Psoas muscle (tissue), 8 donors: ENCODE results near the gene CAMTA1. TPM values are rescaled to one million over a fixed set of nuclear protein-coding genes. Genes with fewer than 3 reads are reported as not detected.

Source experiments
- ATAC-seq, 4 donors: fragments of 200-7000 bp; cut with Tn5 transposase; one replicate each; pipeline ENCODE4 v1.9.1; 2020; ENCODE audit warnings: moderate library complexity in 3 of 4, mild to moderate bottlenecking in 2 of 4
- DNase-seq, 2 donors: peaks; one replicate each; pipeline ENCODE4 v3.0.0-alpha.2; 2020
- H3K27ac ChIP-seq: fragments of 200-600 bp; one replicate; pipeline ENCODE4 v1.8.0; 2022
- H3K27me3 ChIP-seq, 3 donors: fragments of 200-600 bp in 1 of 3; one replicate each; pipeline versions ENCODE4 v1.6.1 to v1.8.0; 2013 to 2022; ENCODE audit warnings: low read length in 2 of 3, mild to moderate bottlenecking in 2 of 3, moderate library complexity in 1 of 3; ENCODE audit not compliant: insufficient read depth in 3 of 3
- H3K36me3 ChIP-seq, 2 donors: fragments of 200-600 bp in 1 of 2; one replicate each; pipeline versions ENCODE4 v1.6.1 to v1.8.0; 2013 to 2022; ENCODE audit warnings: low read depth in 1 of 2, mild to moderate bottlenecking in 1 of 2, moderate library complexity in 1 of 2; ENCODE audit not compliant: insufficient read depth in 1 of 2
- H3K4me1 ChIP-seq: fragments of 200-600 bp; one replicate; pipeline ENCODE4 v1.8.0; 2022
- H3K4me3 ChIP-seq: fragments of 200-600 bp; one replicate; pipeline ENCODE4 v1.8.0; 2022; ENCODE audit warnings: mild to moderate bottlenecking
- H3K9me3 ChIP-seq: fragments of 200-600 bp; one replicate; pipeline ENCODE4 v1.8.0; 2022
- WGBS, 3 donors: extraction: QIAGEN DNeasy Blood & Tissue Kit; methylation state at CpG; one replicate each; pipeline versions ENCODE4 v1.1.6 to v1.1.7; 2013; 5-methylcytosine and 5-hydroxymethylcytosine counted together
- intact Hi-C, 2 donors: fragments of 100-400 bp; cut with DNase I; formaldehyde crosslinking; loops; one replicate each; pipeline versions ENCODE4 v1.11.0 to v1.14.2; 2022
- polyA plus RNA-seq, 3 donors: library from polyadenylated mRNA; stranded (reverse); fragments of 200-250 nt; gene quantifications; one replicate each; pipeline ENCODE4 v1.2.3, GENCODE V29; 2013
- total RNA-seq, 4 donors: library from RNA; stranded (reverse); fragmentation: NEBNext Ultra II Directional in 2 of 4; extraction: Animal tissue kit (Norgen Biotek cat#: 25700) in 2 of 4; gene quantifications; one replicate each; pipeline versions ENCODE4 v1.2.1 to v1.2.4, GENCODE V29; 2021 to 2023
- TF ChIP-seq, protein P1 (sequence below): fragments of 200-600 bp; IDR thresholded peaks from one replicate; pipeline ENCODE4 v1.8.0; 2022; ENCODE audit warnings: antibody characterized with exemption
- donor health status: healthy with polysubstance abuse.
- donor health status: DM: no; HTN: no; CAD: no; lungs with moderate emphysema.
- donor health status: Bipolar disorder and iron deficiency.
- donor health status: healthy.
- donor health status: DM: yes; HTN: yes; CAD: no.
- donor health status: DM: no; HTN: no; CAD: no.
- donor health status: DM: no; HTN: no; CAD: no.
- donor health status: DM: yes; HTN: yes; CAD: no.

Gene CAMTA1
- total and polyA plus RNA-seq, 7 donors: 64.6 to 206 (median 76.5) TPM

GRCh38 chr1:6907676-6908434 lies 122.6 kb downstream of the CAMTA1 start:
- 66 to 80% (median 70%) methylated on average over 20 to 21 of the region's 21 CpGs for WGBS, 3 donors
- ATAC-seq (no peak), DNase-seq (no peak)
- no peaks in the 10 kb centered on the region for H3K36me3 ChIP-seq
- no peak overlapping the region for H3K4me3 ChIP-seq
- TF ChIP-seq, protein P1, sequence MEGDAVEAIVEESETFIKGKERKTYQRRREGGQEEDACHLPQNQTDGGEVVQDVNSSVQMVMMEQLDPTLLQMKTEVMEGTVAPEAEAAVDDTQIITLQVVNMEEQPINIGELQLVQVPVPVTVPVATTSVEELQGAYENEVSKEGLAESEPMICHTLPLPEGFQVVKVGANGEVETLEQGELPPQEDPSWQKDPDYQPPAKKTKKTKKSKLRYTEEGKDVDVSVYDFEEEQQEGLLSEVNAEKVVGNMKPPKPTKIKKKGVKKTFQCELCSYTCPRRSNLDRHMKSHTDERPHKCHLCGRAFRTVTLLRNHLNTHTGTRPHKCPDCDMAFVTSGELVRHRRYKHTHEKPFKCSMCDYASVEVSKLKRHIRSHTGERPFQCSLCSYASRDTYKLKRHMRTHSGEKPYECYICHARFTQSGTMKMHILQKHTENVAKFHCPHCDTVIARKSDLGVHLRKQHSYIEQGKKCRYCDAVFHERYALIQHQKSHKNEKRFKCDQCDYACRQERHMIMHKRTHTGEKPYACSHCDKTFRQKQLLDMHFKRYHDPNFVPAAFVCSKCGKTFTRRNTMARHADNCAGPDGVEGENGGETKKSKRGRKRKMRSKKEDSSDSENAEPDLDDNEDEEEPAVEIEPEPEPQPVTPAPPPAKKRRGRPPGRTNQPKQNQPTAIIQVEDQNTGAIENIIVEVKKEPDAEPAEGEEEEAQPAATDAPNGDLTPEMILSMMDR: no peak
- no peaks in the 10 kb centered on the region for H3K9me3 ChIP-seq
- no peaks in the 10 kb centered on the region for H3K4me1 ChIP-seq
- H3K27me3 ChIP-seq: peaks cover 0 to 19% (median 4%) of the 10 kb centered on the region in 3 donors
- intact Hi-C loops: no loop called here
- no peak overlapping the region for H3K27ac ChIP-seq

GRCh38 chr1:6909401-6909800 lies 124.1 kb downstream of the CAMTA1 start:
- Histone ChIP-seq H3K4me1 (no peaks in the 10 kb centered on the region), H3K27me3 (peaks cover 0 to 19% (median 6%) of the 10 kb centered on the region in 3 donors), H3K9me3 (no peaks in the 10 kb centered on the region), H3K4me3 (no peak overlapping the region), H3K36me3 (no peaks in the 10 kb centered on the region), H3K27ac (no peak overlapping the region)
- WGBS, 3 donors: 86 to 94% (median 88%) methylated on average over 5 of the region's 5 CpGs
- no peak for DNase-seq
- TF ChIP-seq, protein P1: no peak
- intact Hi-C loops: no loop called here
- no peak for ATAC-seq

DNA sequence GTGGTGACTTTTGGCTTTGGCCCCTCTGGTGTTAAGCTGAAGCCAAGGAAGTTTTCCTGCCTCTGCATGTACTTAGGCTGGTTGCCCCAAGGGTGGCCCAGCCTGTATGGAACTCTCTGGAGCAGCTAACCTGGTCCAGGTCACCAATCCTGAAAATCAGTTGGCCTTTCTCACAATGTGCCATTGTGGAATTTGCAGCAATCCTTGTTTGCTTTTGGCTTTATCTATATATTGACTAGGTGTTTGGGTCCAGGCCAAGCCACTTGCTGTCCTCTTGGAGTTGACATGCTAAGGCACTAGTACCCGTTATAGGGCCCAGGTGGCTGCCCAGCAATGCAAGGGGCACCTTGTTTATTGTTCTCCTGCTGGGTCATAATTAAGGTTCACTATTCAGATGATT lies 124.6 kb downstream of the CAMTA1 start:
- no peaks in the 10 kb centered on the region for H3K4me1 ChIP-seq
- TF ChIP-seq, protein P1: no peak
- H3K4me3 ChIP-seq: no peak overlapping the region
- ATAC-seq (no peak), DNase-seq (no peak)
- H3K27me3 ChIP-seq: peaks cover 0 to 19% (median 6%) of the 10 kb centered on the region in 3 donors
- H3K27ac ChIP-seq: no peak overlapping the region
- intact Hi-C loops: no loop called here
- H3K9me3 ChIP-seq: no peaks in the 10 kb centered on the region
- no peaks in the 10 kb centered on the region for H3K36me3 ChIP-seq
- WGBS, 3 donors: 83 to 86% (median 86%) methylated on average over 1 of the region's 1 CpG

DNA sequence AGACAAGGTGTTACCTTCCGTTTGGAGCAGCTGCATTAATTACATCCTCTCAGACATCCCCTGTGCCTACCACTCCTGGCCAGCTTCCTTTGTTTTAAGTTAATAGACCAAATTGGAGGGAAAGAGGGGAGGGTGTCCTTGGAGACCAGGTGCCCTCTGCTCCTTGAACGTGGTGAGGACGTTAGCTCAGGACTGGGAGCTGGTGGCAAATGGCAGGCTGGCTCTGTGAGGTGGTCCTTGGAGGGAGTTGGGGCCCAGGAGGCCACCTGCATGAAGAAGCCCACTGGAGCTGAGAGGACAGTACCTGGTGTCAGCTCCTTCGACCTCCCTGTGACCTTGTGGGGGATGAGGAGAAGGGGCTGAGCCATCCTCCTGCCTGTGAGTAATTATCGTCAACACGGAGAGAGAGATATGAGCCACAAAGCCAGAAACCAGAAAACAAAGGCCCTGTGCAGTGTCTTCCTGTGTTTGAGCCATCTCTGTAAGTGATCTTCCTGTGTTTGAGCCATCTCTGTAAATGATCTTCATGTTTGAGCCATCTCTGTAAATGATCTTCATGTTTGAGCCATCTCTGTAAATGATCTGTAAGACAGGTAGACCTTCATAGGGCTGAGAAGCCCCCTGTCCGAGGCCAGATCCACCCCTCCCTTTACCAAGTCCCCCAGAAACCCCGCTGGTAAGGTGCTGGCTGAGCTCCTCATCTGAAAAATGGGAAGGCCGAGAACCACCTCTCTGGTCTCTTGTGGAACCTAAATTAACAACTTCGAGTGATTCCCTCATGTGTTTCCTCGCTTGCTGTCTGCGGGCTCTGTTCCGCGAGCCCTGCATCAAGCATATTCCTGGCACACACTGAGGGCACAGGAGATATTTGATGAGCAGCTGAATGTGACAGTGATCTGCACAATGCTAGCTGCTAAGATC lies 126.0 kb downstream of the CAMTA1 start:
- Histone ChIP-seq H3K27ac (no peak overlapping the region), H3K4me3 (no peak overlapping the region), H3K27me3 (peaks cover 0 to 19% (median 6%) of the 10 kb centered on the region in 3 donors), H3K4me1 (no peaks in the 10 kb centered on the region), H3K36me3 (no peaks in the 10 kb centered on the region), H3K9me3 (no peaks in the 10 kb centered on the region)
- intact Hi-C loops: no loop called here
- WGBS, 3 donors: 71 to 74% (median 73%) methylated on average over 14 of the region's 14 CpGs
- TF ChIP-seq, protein P1: no peak
- DNase-seq: no peak
- ATAC-seq: no peak
